H1 (cell line): ENCODE results near the gene MYO1D.

Experiments
- ASH2L ChIP-seq: fragments of 200-600, 300-600 bp; sonication (generic); IDR thresholded peaks from one replicate; pipeline ENCODE4 v1.7.1; 2017; ENCODE audit warnings: low read length
- BCL11A ChIP-seq, 2 experiments: IDR thresholded peaks; one replicate each; pipeline ENCODE4 v1.6.1; 2011; ENCODE audit warnings: low read depth in 2 of 2, low read length in 2 of 2, mild to moderate bottlenecking in 2 of 2
- CHD1 ChIP-seq: IDR thresholded peaks from 2 replicates; pipeline ENCODE4 v1.6.1; 2012; ENCODE audit warnings: low read depth, low read length, improper control_type of control experiment
- CTCF ChIP-seq, 3 experiments: IDR thresholded peaks; 1 replicate in 2 of 3; 2 replicates in 1 of 3; pipeline versions ENCODE4 v1.5.1 to v1.6.1; 2011; ENCODE audit warnings: low read length in 3 of 3, mild to moderate bottlenecking in 3 of 3, inconsistent platforms in 2 of 3, low read depth in 1 of 3, moderate library complexity in 1 of 3; ENCODE audit not compliant: insufficient read depth in 1 of 3; ENCODE audit errors: control extremely low read depth in 1 of 3
- EP300 ChIP-seq, 2 experiments: IDR thresholded peaks; 1 replicate in 1 of 2; 2 replicates in 1 of 2; pipeline ENCODE4 v1.6.1; 2011 to 2012; ENCODE audit warnings: low read depth in 2 of 2, low read length in 2 of 2, mild to moderate bottlenecking in 2 of 2, borderline replicate concordance in 1 of 2, inconsistent platforms in 1 of 2, moderate library complexity in 1 of 2
- EZH2 ChIP-seq: fragments of 200-600 bp; sonication (generic); IDR thresholded peaks from 2 replicates; pipeline ENCODE4 v1.7.1; 2012; ENCODE audit warnings: low read depth, mild to moderate bottlenecking, moderate library complexity, low read length, inconsistent platforms; ENCODE audit not compliant: severe bottlenecking
- GABPA ChIP-seq: IDR thresholded peaks from 2 replicates; pipeline ENCODE4 v1.6.1; 2011; ENCODE audit warnings: mild to moderate bottlenecking, low read length, moderate library complexity, borderline replicate concordance; ENCODE audit not compliant: insufficient read depth
- JUN ChIP-seq: IDR thresholded peaks from 2 replicates; pipeline ENCODE4 v1.6.1; 2011; ENCODE audit warnings: low read depth, mild to moderate bottlenecking, improper control_type of control experiment, low read length
- JUND ChIP-seq: IDR thresholded peaks from 2 replicates; pipeline ENCODE4 v1.6.1; 2011; ENCODE audit warnings: mild to moderate bottlenecking, improper control_type of control experiment, low read length
- POLR2A ChIP-seq, 2 experiments: IDR thresholded peaks; 1 replicate in 1 of 2; 2 replicates in 1 of 2; pipeline ENCODE4 v1.6.1; 2011; ENCODE audit warnings: low read depth in 2 of 2, low read length in 2 of 2, mild to moderate bottlenecking in 2 of 2; ENCODE audit errors: control extremely low read depth in 1 of 2
- RAD21 ChIP-seq, 2 experiments: IDR thresholded peaks in 1 of 2; conservative IDR thresholded peaks in 1 of 2; 2 replicates each; pipeline ENCODE4 v1.6.1; 2011; ENCODE audit warnings: low read depth in 2 of 2, low read length in 2 of 2, improper control_type of control experiment in 1 of 2, inconsistent platforms in 1 of 2, mild to moderate bottlenecking in 1 of 2, moderate library complexity in 1 of 2
- RFX5 ChIP-seq: IDR thresholded peaks from 2 replicates; pipeline ENCODE4 v1.6.1; 2011; ENCODE audit warnings: low read depth, low read length, improper control_type of control experiment, borderline replicate concordance
- SIN3A ChIP-seq, 2 experiments: IDR thresholded peaks in 1 of 2; conservative IDR thresholded peaks in 1 of 2; 2 replicates each; pipeline ENCODE4 v1.6.1; 2011 to 2012; ENCODE audit warnings: low read length in 2 of 2, improper control_type of control experiment in 1 of 2, low read depth in 1 of 2, mild to moderate bottlenecking in 1 of 2
- ZNF274 ChIP-seq: IDR thresholded peaks from 2 replicates; pipeline ENCODE4 v1.7.0; 2012; ENCODE audit warnings: low read length, borderline replicate concordance; ENCODE audit errors: extremely low read depth

- TF ChIP-seq JUND (no peak), CTCF (IDR thresholded peaks at IDR 0.05; ENCODE audit: control extremely low read depth in 1 of 3, insufficient read depth in 1 of 3, low read depth in 1 of 3, low read length in 3 of 3) (no peak), EP300 (IDR thresholded peaks at IDR 0.05; ENCODE audit: borderline replicate concordance in 1 of 2, low read depth in 2 of 2, low read length in 2 of 2) (no peak), EZH2 (no peak), POLR2A (IDR thresholded peaks at IDR 0.05; ENCODE audit: control extremely low read depth in 1 of 2, low read depth in 2 of 2, low read length in 2 of 2) (no peak), CHD1 (no peak), BCL11A (IDR thresholded peaks at IDR 0.05; ENCODE audit: low read depth in 2 of 2, low read length in 2 of 2) (no peak), RAD21 (IDR thresholded peaks at IDR 0.05 in 1 of 2, conservative IDR thresholded peaks at IDR 0.05 in 1 of 2; ENCODE audit: low read depth in 2 of 2, low read length in 2 of 2) (no peak), GABPA (no peak), RFX5 (no peak), JUN (no peak), SIN3A (conservative IDR thresholded peaks at IDR 0.05 in 1 of 2, IDR thresholded peaks at IDR 0.05 in 1 of 2; ENCODE audit: low read depth in 1 of 2, low read length in 2 of 2) (no peak), ZNF274 (no peak), ASH2L (no peak)
Observed at GRCh38 chr17:32684087-32684958, 192.6 kb downstream of the MYO1D start.
